Cardiac atrium fibroblast (primary cell): ENCODE data around the gene ITSN1. TPM values are rescaled to one million over a fixed set of nuclear protein-coding genes. Genes with fewer than 3 reads are reported as not detected.

Experiments used
- total RNA-seq: library from RNA; depleted of rRNA; stranded (reverse); fragments of >200 nt; gene quantifications from 2 replicates; pipeline ENCODE4 v1.2.3, GENCODE V29; 2015

The ITSN1 gene
- 62.9 and 117 TPM in 2 replicates for total RNA-seq

DNA sequence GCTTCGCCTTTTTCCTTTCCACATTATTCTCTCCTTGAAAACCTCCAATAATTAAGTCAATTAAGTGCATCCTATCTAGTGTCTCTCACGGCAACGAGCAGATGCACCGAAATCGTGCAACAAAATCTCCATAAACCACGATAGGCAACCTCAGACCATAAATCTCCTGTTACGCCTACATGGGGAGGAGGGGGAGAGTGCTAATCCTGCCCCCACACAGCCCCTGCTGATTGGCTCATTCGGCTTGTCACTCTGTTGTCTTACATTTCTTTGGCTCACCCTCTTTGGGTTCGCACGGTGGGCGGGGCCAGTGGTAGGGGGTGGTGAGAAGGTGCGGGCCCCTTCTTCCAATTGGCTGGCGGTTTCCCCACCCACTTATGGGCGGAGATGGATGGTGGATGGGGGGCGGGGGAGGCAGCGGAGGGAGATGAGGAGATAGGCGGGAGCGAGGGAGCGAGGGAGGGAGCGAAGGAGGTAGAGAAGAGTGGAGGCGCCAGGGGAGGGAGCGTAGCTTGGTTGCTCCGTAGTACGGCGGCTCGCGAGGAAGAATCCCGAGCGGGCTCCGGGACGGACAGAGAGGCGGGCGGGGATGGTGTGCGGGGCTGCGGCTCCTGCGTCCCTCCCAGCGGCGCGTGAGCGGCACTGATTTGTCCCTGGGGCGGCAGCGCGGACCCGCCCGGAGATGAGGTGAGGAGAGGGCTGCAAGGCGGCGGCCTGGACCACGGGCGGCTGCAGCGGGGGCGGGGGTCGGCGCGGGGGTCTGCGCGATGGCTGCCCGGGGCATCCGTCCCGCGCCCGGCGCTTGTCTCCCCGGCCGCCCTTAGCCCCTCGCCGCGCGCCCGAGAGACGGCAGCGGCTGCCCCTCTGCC lies at the start of gene ITSN1:
Gene ITSN1 (plus strand): TSS at position 475 of the 869 bp plus-strand sequence. CDS start 76,328 bp downstream, outside the sequence.

GRCh38 chr21:33641352-33642026 lies 812 bp upstream of the ITSN1 start, which contains the start of gene CRYZL1:
Gene CRYZL1, minus strand, starts transcription at chr21:33641741. Its CDS starts 10,190 bp downstream, at chr21:33631551.

GRCh38 chr21:33915368-33916199 lies 273.3 kb downstream of the ITSN1 start, which contains the start of gene ATP5PO:
Gene ATP5PO, minus strand, starts transcription at chr21:33915804. Its CDS starts 41 bp downstream, at chr21:33915763.

Other genes with a start within 250 kb of the ITSN1 start
- 56.3 and 72.7 TPM in 2 replicates for gene IFNGR2, start 239.1 kb upstream of the ITSN1 start, total RNA-seq
- gene TMEM50B, start 162.5 kb upstream of the ITSN1 start, total RNA-seq: 20.3 and 20.4 TPM in 2 replicates
- 0.72 and 0.81 TPM in 2 replicates for gene DNAJC28, start 150.8 kb upstream of the ITSN1 start, total RNA-seq
- 52.7 and 57.0 TPM in 2 replicates for gene GART, start 100.4 kb upstream of the ITSN1 start, total RNA-seq
- gene SON, start 99.5 kb upstream of the ITSN1 start, total RNA-seq: 73.8 and 89.7 TPM in 2 replicates
- gene DONSON, start 53.8 kb upstream of the ITSN1 start, total RNA-seq: 7.9 and 15.2 TPM in 2 replicates
- 11.9 and 22.2 TPM in 2 replicates for gene CRYZL1, start 760 bp upstream of the ITSN1 start, total RNA-seq